Glutamatergic neuron (in vitro differentiated cells): ENCODE results near the gene MKLN1. TPM values are rescaled to one million over a fixed set of nuclear protein-coding genes. Genes with fewer than 3 reads are reported as not detected.

Experiments
- DNase-seq: peaks from one replicate; pipeline ENCODE4 v3.0.0; 2022
- H3K27ac Mint-ChIP-seq: one replicate; pipeline ENCODE4 v1.8.0; 2020; ENCODE audit warnings: mild to moderate bottlenecking, mixed read lengths, inconsistent platforms; ENCODE audit not compliant: unreplicated experiment
- H3K27me3 Mint-ChIP-seq: one replicate; pipeline ENCODE4 v1.8.0; 2020; ENCODE audit warnings: mild to moderate bottlenecking, moderate library complexity, mixed read lengths, inconsistent platforms; ENCODE audit not compliant: unreplicated experiment
- H3K36me3 Mint-ChIP-seq: one replicate; pipeline ENCODE4 v1.8.0; 2020; ENCODE audit warnings: mild to moderate bottlenecking, mixed read lengths, inconsistent platforms; ENCODE audit not compliant: unreplicated experiment
- H3K4me1 Mint-ChIP-seq: one replicate; pipeline ENCODE4 v1.8.0; 2020; ENCODE audit warnings: mild to moderate bottlenecking, low read depth, mixed read lengths, inconsistent platforms; ENCODE audit not compliant: unreplicated experiment
- H3K4me3 Mint-ChIP-seq: one replicate; pipeline ENCODE4 v1.8.0; 2020; ENCODE audit warnings: mild to moderate bottlenecking, mixed read lengths, inconsistent platforms; ENCODE audit not compliant: unreplicated experiment
- H3K9me3 Mint-ChIP-seq: one replicate; pipeline ENCODE4 v1.8.0; 2020; ENCODE audit warnings: mild to moderate bottlenecking, moderate library complexity, mixed read lengths, inconsistent platforms; ENCODE audit not compliant: unreplicated experiment
- total RNA-seq: library from RNA; stranded (reverse); fragmentation: NEBNext Ultra II Directional; extraction: Animal tissue kit (Norgen Biotek cat#: 25700); gene quantifications from one replicate; pipeline ENCODE4 v1.2.1, GENCODE V29; 2021; ENCODE audit not compliant: unreplicated experiment
- TF ChIP-seq, protein P1 (sequence below): fragments of 200-600 bp; sonication (generic); IDR thresholded peaks from one replicate; pipeline ENCODE4 v1.5.0; 2021; ENCODE audit not compliant: partially characterized antibody, unreplicated experiment

The MKLN1 gene
- total RNA-seq, 1 donor from 2014 or later: 36.7 TPM

DNA sequence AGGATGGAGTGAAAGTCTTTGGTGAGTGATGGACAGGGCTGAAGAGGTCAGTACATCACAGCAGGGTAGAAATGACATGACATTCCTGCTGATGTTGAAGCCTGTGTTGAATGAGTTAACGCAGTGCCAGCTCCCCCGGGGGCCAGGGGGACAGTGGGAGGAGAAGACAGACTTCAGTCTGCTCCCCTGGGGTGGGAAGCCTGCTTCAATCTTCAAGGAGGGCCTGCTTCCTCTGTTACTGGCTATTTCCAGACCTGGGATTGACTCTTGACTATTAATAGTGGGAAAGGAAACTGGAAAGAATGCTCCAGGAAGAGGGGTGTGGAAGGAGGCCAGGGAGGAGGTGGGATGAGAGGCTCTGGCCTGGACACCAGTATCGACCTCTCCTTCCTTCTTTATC lies 201.5 kb downstream of the MKLN1 start:
- H3K4me1 Mint-ChIP-seq: peaks cover 13% of the 10 kb centered on the region
- H3K4me3 Mint-ChIP-seq: no peak overlapping the region
- H3K9me3 Mint-ChIP-seq: peaks cover 6% of the 10 kb centered on the region
- TF ChIP-seq, protein P1, sequence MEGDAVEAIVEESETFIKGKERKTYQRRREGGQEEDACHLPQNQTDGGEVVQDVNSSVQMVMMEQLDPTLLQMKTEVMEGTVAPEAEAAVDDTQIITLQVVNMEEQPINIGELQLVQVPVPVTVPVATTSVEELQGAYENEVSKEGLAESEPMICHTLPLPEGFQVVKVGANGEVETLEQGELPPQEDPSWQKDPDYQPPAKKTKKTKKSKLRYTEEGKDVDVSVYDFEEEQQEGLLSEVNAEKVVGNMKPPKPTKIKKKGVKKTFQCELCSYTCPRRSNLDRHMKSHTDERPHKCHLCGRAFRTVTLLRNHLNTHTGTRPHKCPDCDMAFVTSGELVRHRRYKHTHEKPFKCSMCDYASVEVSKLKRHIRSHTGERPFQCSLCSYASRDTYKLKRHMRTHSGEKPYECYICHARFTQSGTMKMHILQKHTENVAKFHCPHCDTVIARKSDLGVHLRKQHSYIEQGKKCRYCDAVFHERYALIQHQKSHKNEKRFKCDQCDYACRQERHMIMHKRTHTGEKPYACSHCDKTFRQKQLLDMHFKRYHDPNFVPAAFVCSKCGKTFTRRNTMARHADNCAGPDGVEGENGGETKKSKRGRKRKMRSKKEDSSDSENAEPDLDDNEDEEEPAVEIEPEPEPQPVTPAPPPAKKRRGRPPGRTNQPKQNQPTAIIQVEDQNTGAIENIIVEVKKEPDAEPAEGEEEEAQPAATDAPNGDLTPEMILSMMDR: no peak
- peaks cover 2% of the 10 kb centered on the region for H3K27me3 Mint-ChIP-seq
- no peak overlapping the region for H3K27ac Mint-ChIP-seq
- H3K36me3 Mint-ChIP-seq: peaks cover 3% of the 10 kb centered on the region
- DNase-seq: no peak

DNA sequence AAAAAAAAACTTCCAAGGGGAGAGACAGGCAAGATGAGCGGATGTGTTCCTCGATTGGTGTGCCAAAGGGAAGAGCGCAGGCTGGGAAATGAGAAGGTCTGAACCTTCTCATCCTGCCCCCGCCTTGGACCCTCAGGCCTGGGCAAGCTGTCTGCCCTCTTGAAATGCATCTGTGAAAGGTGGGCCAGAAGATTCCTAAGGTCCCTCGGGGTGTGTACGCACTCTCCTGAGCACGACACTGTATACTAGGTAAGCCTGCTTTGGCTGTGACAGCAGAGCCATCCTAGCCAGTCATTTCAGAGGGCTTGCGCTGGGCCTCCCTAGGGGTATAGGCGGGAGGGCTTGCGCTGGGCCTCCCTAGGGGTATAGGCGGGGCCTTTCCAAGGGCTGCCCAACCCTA lies 201.9 kb downstream of the MKLN1 start:
- H3K36me3 Mint-ChIP-seq: peaks cover 3% of the 10 kb centered on the region
- H3K9me3 Mint-ChIP-seq: peaks cover 4% of the 10 kb centered on the region
- no peak overlapping the region for H3K27ac Mint-ChIP-seq
- H3K4me1 Mint-ChIP-seq: peaks cover 10% of the 10 kb centered on the region
- DNase-seq: no peak
- TF ChIP-seq, protein P1: no peak
- peaks cover 2% of the 10 kb centered on the region for H3K27me3 Mint-ChIP-seq
- no peak overlapping the region for H3K4me3 Mint-ChIP-seq

DNA sequence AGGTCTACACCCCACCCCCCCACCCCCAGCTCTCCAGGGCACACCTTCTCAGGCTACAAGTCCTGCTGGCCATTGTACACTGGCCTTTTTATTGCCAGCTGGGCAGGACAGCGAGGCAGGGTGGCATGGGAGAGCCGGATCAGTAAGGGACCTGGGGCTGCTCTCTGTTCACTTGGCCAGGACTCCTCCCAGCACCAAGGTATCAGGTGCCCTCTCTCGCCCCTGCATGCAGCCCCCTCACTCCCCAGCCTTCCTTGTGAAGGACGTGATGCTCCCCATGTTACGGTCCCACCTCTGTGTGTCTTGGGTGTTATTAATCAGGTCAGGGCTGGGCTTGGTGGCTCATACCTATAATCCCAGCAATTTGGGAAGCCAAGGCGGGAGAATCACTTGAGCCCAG lies 202.5 kb downstream of the MKLN1 start:
- no peak overlapping the region for H3K4me3 Mint-ChIP-seq
- peaks cover 12% of the 10 kb centered on the region for H3K4me1 Mint-ChIP-seq
- H3K36me3 Mint-ChIP-seq: peaks cover 3% of the 10 kb centered on the region
- H3K9me3 Mint-ChIP-seq: peaks cover 4% of the 10 kb centered on the region
- H3K27me3 Mint-ChIP-seq: no peaks in the 10 kb centered on the region
- no peak for DNase-seq
- TF ChIP-seq, protein P1: no peak
- H3K27ac Mint-ChIP-seq: no peak overlapping the region

DNA sequence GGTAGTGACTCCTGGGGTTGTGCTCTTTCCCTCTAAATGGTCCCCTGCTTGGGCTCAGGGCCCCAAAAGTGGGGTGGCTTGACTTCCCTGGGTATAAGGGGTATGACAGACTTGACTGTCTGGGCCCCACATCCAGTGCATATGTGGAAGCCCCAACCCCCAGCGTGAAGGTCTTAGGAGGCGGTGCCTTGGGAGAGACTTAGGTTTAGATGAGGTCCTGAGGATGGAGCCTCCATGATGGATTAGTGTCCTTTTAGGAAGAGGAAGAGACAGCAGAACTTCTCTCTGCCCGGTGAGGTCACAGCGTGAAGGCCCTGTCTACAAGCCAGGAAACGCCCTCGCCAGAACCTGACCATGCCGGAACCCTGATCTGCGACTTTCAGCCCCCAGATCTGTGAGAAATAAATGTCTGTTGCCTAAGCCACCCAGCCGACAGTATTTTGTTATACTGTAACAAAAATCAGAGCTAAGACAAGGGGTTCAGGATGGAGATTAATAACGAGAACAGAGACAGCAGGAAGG lies 205.0 kb downstream of the MKLN1 start:
- peaks cover 16% of the 10 kb centered on the region for H3K4me1 Mint-ChIP-seq
- no peak for DNase-seq
- TF ChIP-seq, protein P1: no peak
- no peak overlapping the region for H3K4me3 Mint-ChIP-seq
- no peak overlapping the region for H3K27ac Mint-ChIP-seq
- peaks cover 6% of the 10 kb centered on the region for H3K27me3 Mint-ChIP-seq
- H3K9me3 Mint-ChIP-seq: peaks cover 5% of the 10 kb centered on the region
- no peaks in the 10 kb centered on the region for H3K36me3 Mint-ChIP-seq

GRCh38 chr7:131533151-131533559 lies 205.5 kb downstream of the MKLN1 start:
- no peak overlapping the region for H3K27ac Mint-ChIP-seq
- H3K36me3 Mint-ChIP-seq: no peaks in the 10 kb centered on the region
- peaks cover 5% of the 10 kb centered on the region for H3K9me3 Mint-ChIP-seq

More at GRCh38 chr7:131533151-131533559, 205.5 kb downstream of the MKLN1 start:
- H3K4me3 Mint-ChIP-seq: no peak overlapping the region
- H3K27me3 Mint-ChIP-seq: peaks cover 9% of the 10 kb centered on the region
- TF ChIP-seq, protein P1: no peak
- peaks cover 21% of the 10 kb centered on the region for H3K4me1 Mint-ChIP-seq
- no peak for DNase-seq
